Measurements from ENCODE around the gene ZIC5.

GRCh38 chr13:99941911-99942310, 29.7 kb downstream of the ZIC5 start:
- TF ChIP-seq CTCF (IDR thresholded peaks at IDR 0.05), result no peak
- no peak for TF ChIP-seq POLR2A (IDR thresholded peaks at IDR 0.05)
